SK-N-SH (cell line): ENCODE measurements around the gene GALNS. TPM values are rescaled to one million over a fixed set of nuclear protein-coding genes. Genes with fewer than 3 reads are reported as not detected.

Experiments used
- CTCF ChIA-PET: fragments of 300-600, 350-600 bp; formaldehyde crosslinking; extraction: SDS; loops from one replicate; lab custom pipeline; 2021; lab: Yijun Ruan, JAX
- POLR2A ChIA-PET: fragments of 350-600 bp; sonication (Branson Sonifier 250); formaldehyde crosslinking; extraction: SDS; loops from one replicate; lab custom pipeline; 2020; ENCODE audit warnings: antibody characterized with exemption, inconsistent platforms; lab: Yijun Ruan, JAX
- DNase-seq: peaks from one replicate; pipeline ENCODE4 v3.0.0; 2012
- H2AFZ ChIP-seq: fragments of 200-600 bp; sonication (generic); 2 replicates; pipeline ENCODE4 v1.8.1; 2016; ENCODE audit warnings: antibody characterized with exemption, mild to moderate bottlenecking, low read depth
- H3F3A ChIP-seq: fragments of 200-600 bp; sonication (generic); replicated peaks from 2 replicates; pipeline ENCODE3; 2016; ENCODE audit warnings: antibody characterized with exemption, mild to moderate bottlenecking; ENCODE audit not compliant: insufficient read depth
- H3K27ac ChIP-seq, 2 experiments: fragments of 200-500 bp in 1 of 2; fragments of 200-600 bp in 1 of 2; sonication (Bioruptor generic) in 1 of 2; sonication (generic), shearing (Covaris generic) in 1 of 2; 2 replicates each; pipeline versions ENCODE4 v1.5.1 to v1.6.1; 2014 to 2016; ENCODE audit warnings: low read depth in 2 of 2, inconsistent platforms in 1 of 2, low read length in 1 of 2, mild to moderate bottlenecking in 1 of 2, mixed read lengths in 1 of 2
- H3K27me3 ChIP-seq: fragments of 200-600 bp; sonication (generic), shearing (Covaris generic); 2 replicates; pipeline ENCODE4 v1.6.1; 2016; ENCODE audit warnings: mixed run types; ENCODE audit not compliant: insufficient read depth
- H3K36me3 ChIP-seq, 2 experiments: fragments of 200-500 bp in 1 of 2; fragments of 200-600 bp in 1 of 2; sonication (Bioruptor generic) in 1 of 2; sonication (generic) in 1 of 2; replicated peaks in 1 of 2; 2 replicates each; pipeline versions ENCODE3 to v1.5.1; 2014 to 2016; ENCODE audit warnings: low read length in 1 of 2, mild to moderate bottlenecking in 1 of 2; ENCODE audit not compliant: insufficient read depth in 2 of 2, control insufficient read depth in 1 of 2
- H3K4me1 ChIP-seq, 2 experiments: fragments of 200-500 bp in 1 of 2; fragments of 200-600 bp in 1 of 2; sonication (Bioruptor generic) in 1 of 2; sonication (generic), shearing (Covaris generic) in 1 of 2; 2 replicates each; pipeline versions ENCODE4 v1.5.1 to v1.6.1; 2014 to 2016; ENCODE audit warnings: low read depth in 1 of 2, low read length in 1 of 2, mixed run types in 1 of 2; ENCODE audit not compliant: insufficient read depth in 2 of 2, control insufficient read depth in 1 of 2
- H3K4me2 ChIP-seq: fragments of 200-600 bp; sonication (generic), shearing (Covaris generic); 2 replicates; pipeline ENCODE4 v1.6.1; 2017; ENCODE audit warnings: mixed run types
- H3K4me3 ChIP-seq, 2 experiments: fragments of 200-500 bp in 1 of 2; fragments of 200-600 bp in 1 of 2; sonication (Bioruptor generic) in 1 of 2; sonication (generic), shearing (Covaris generic) in 1 of 2; 2 replicates each; pipeline versions ENCODE4 v1.5.1 to v1.8.1; 2014 to 2016; ENCODE audit warnings: low read depth in 2 of 2, inconsistent platforms in 1 of 2, low read length in 1 of 2, mild to moderate bottlenecking in 1 of 2, mixed read lengths in 1 of 2, moderate library complexity in 1 of 2
- H3K79me2 ChIP-seq: fragments of 200-600 bp; sonication (generic); 2 replicates; pipeline ENCODE4 v1.8.1; 2017; ENCODE audit warnings: mild to moderate bottlenecking; ENCODE audit not compliant: insufficient read depth
- H3K9ac ChIP-seq: fragments of 200-600 bp; sonication (generic); 2 replicates; pipeline ENCODE4 v1.6.1; 2017; ENCODE audit warnings: mixed run types
- H3K9me2 ChIP-seq: fragments of 200-600 bp; sonication (generic); 2 replicates; pipeline ENCODE4 v1.6.1; 2017; ENCODE audit warnings: mixed run types
- H3K9me3 ChIP-seq: fragments of 200-600 bp; sonication (generic); 2 replicates; pipeline ENCODE4 v1.6.1; 2017; ENCODE audit warnings: mixed run types, mild to moderate bottlenecking, moderate library complexity
- H4K20me1 ChIP-seq: fragments of 200-600 bp; sonication (generic); 2 replicates; pipeline ENCODE4 v1.6.1; 2017; ENCODE audit warnings: mild to moderate bottlenecking, mixed run types; ENCODE audit not compliant: insufficient read depth
- CHD2 ChIP-seq: fragments of 150-350 bp; IDR thresholded peaks from 2 replicates; pipeline ENCODE4 v1.6.1; 2018; ENCODE audit warnings: low read length; ENCODE audit not compliant: partially characterized antibody
- CTCF ChIP-seq: fragments of 200-600 bp; sonication (generic); IDR thresholded peaks from 2 replicates; pipeline ENCODE4 v1.6.1; 2017; ENCODE audit warnings: antibody characterized with exemption, mild to moderate bottlenecking, moderate library complexity
- ELF1 ChIP-seq: IDR thresholded peaks from 2 replicates; pipeline ENCODE4 v1.4.0; 2012
- EP300 ChIP-seq, 2 experiments: IDR thresholded peaks; 2 replicates each; pipeline versions ENCODE4 v1.4.0 to v1.6.1; 2012; ENCODE audit warnings: borderline replicate concordance in 1 of 2, low read depth in 1 of 2, low read length in 1 of 2
- EZH2phosphoT487 ChIP-seq: fragments of 200-600 bp; sonication (generic); IDR thresholded peaks from 2 replicates; pipeline ENCODE4 v1.6.1; 2017; ENCODE audit warnings: low read depth, mixed run types, mild to moderate bottlenecking, antibody characterized with exemption, moderate library complexity, borderline replicate concordance
- FOSL2 ChIP-seq: IDR thresholded peaks from 2 replicates; pipeline ENCODE4 v1.4.0; 2012; ENCODE audit warnings: low read depth, mild to moderate bottlenecking, moderate library complexity, borderline replicate concordance
- IRF3 ChIP-seq: fragments of 150-350 bp; IDR thresholded peaks from 2 replicates; pipeline ENCODE4 v1.6.1; 2016; ENCODE audit warnings: mild to moderate bottlenecking, low read depth, low read length
- NRF1 ChIP-seq: IDR thresholded peaks from 2 replicates; pipeline ENCODE4 v1.6.1; 2012; ENCODE audit warnings: low read depth, mild to moderate bottlenecking, low read length
- RAD21 ChIP-seq: IDR thresholded peaks from 2 replicates; pipeline ENCODE4 v1.6.1; 2012; ENCODE audit warnings: mild to moderate bottlenecking, low read length
- REST ChIP-seq: IDR thresholded peaks from 2 replicates; pipeline ENCODE4 v1.6.1; 2012; ENCODE audit warnings: mild to moderate bottlenecking, low read depth, low read length, moderate library complexity
- RXRA ChIP-seq: IDR thresholded peaks from 2 replicates; pipeline ENCODE4 v1.4.0; 2012; ENCODE audit warnings: low read depth, mild to moderate bottlenecking, borderline replicate concordance
- SMC3 ChIP-seq: IDR thresholded peaks from 2 replicates; pipeline ENCODE4 v1.6.1; 2012; ENCODE audit warnings: low read depth, low read length, improper control_type of control experiment
- TAF1 ChIP-seq: IDR thresholded peaks from 2 replicates; pipeline ENCODE4 v1.6.1; 2012; ENCODE audit warnings: low read depth, mild to moderate bottlenecking, low read length, moderate library complexity, borderline replicate concordance
- TCF12 ChIP-seq: IDR thresholded peaks from 2 replicates; pipeline ENCODE4 v1.4.0; 2012
- TEAD4 ChIP-seq: IDR thresholded peaks from 2 replicates; pipeline ENCODE4 v1.4.0; 2012; ENCODE audit warnings: mild to moderate bottlenecking, borderline replicate concordance; ENCODE audit not compliant: insufficient read depth
- USF1 ChIP-seq: IDR thresholded peaks from 2 replicates; pipeline ENCODE4 v1.4.0; 2012; ENCODE audit warnings: low read depth, borderline replicate concordance
- YY1 ChIP-seq: IDR thresholded peaks from 2 replicates; pipeline ENCODE4 v1.4.0; 2012; ENCODE audit warnings: low read depth, mild to moderate bottlenecking
- ZBTB33 ChIP-seq: IDR thresholded peaks from 2 replicates; pipeline ENCODE4 v1.4.0; 2012; ENCODE audit warnings: low read depth, borderline replicate concordance
- WGBS: methylation state at CpG from one replicate; pipeline ENCODE4 v1.1.6; 2017; ENCODE audit warnings: low lambda C conversion rate; 5-methylcytosine and 5-hydroxymethylcytosine counted together
- polyA plus RNA-seq, 3 experiments: library from polyadenylated mRNA; depleted of rRNA; stranded (reverse); fragments of >200 nt; gene quantifications; 2 replicates each; pipeline ENCODE4 v1.2.3, GENCODE V29; 2012

The GALNS gene
- polyA plus RNA-seq, 1 of the 3 experiments (the other 2 are of a cell fraction), result 16.5 TPM

- H3K9me2 ChIP-seq, result no peaks in the 10 kb centered on the region
- H3K4me2 ChIP-seq, result no peak overlapping the region
- no peak for DNase-seq
- H3K4me1 ChIP-seq, result no peaks in the 10 kb centered on the region
- ChIA-PET POLR2A (interaction anchor here (0.5 kb wide), 1 partner anchor 38 kb away, joined by 4 read pairs; no protein-coding TSS in a partner anchor), CTCF (interaction anchor here (1.7 kb wide), 2 partner anchors 18 to 23 kb away, joined by 4 to 5 read pairs; no protein-coding TSS in a partner anchor)
- H3K36me3 ChIP-seq, result peaks cover 0 to 23% of the 10 kb centered on the region in 2 experiments
- no peaks in the 10 kb centered on the region for H4K20me1 ChIP-seq
- WGBS, result 95% methylated on average over 17 of the region's 24 CpGs
- no peak overlapping the region for H3K4me3 ChIP-seq
- no peak overlapping the region for H2AFZ ChIP-seq
- H3K27ac ChIP-seq, result no peak overlapping the region
- no peaks in the 10 kb centered on the region for H3K9me3 ChIP-seq
- no peaks in the 10 kb centered on the region for H3K79me2 ChIP-seq
- no peaks in the 10 kb centered on the region for H3F3A ChIP-seq
- TF ChIP-seq CHD2 (no peak), RAD21 (no peak), REST (no peak), ZBTB33 (no peak), TAF1 (no peak), YY1 (no peak), RXRA (no peak), SMC3 (no peak), EP300 (IDR thresholded peaks at IDR 0.05; ENCODE audit: borderline replicate concordance in 1 of 2, low read depth in 1 of 2, low read length in 1 of 2) (no peak), IRF3 (no peak), TEAD4 (no peak), NRF1 (no peak), FOSL2 (no peak), TCF12 (no peak), USF1 (no peak), CTCF (no peak), EZH2phosphoT487 (no peak), ELF1 (no peak)
- TF ChIP-seq, all 33 proteins: peak for 0
- Histone ChIP-seq H3K9ac (no peak overlapping the region), H3K27me3 (no peaks in the 10 kb centered on the region)
Observed at GRCh38 chr16:88839745-88840599, 16.8 kb downstream of the GALNS start.
